ENCODE results near the gene RAB26.

RAB26 gene

GRCh38 chr16:2155091-2155950 lies 6.9 kb downstream of the RAB26 start, which contains the start of gene TRAF7 (continued):
- TF ChIP-seq ZNF600 (tag by site-specific recombination; IDR thresholded peaks at IDR 0.05) (no peak), PRDM2 (tag by site-specific recombination; IDR thresholded peaks at IDR 0.05; ENCODE audit: borderline replicate concordance) (no peak), ZNF202 (tag by site-specific recombination; IDR thresholded peaks at IDR 0.05; ENCODE audit: borderline replicate concordance) (no peak), ZNF664 (tag by site-specific recombination; IDR thresholded peaks at IDR 0.05) (no peak), ZNF544 (tag by site-specific recombination; IDR thresholded peaks at IDR 0.05) (no peak), ZNF792 (tag by site-specific recombination; IDR thresholded peaks at IDR 0.05) (no peak), GLI2 (tag by site-specific recombination; IDR thresholded peaks at IDR 0.05; ENCODE audit: borderline replicate concordance, low read depth) (no peak), ZNF433 (tag by site-specific recombination; IDR thresholded peaks at IDR 0.05; ENCODE audit: low read depth) (no peak), ZNF610 (tag by site-specific recombination; IDR thresholded peaks at IDR 0.05; ENCODE audit: borderline replicate concordance) (peak; percentile 25; the same call in 1 of the 2 replicates), ZNF521 (tag by site-specific recombination; IDR thresholded peaks at IDR 0.05) (no peak), ATF2 (tag by site-specific recombination; IDR thresholded peaks at IDR 0.05; ENCODE audit: low read depth) (no peak), PRDM6 (tag by site-specific recombination; IDR thresholded peaks at IDR 0.05) (no peak), ZNF169 (tag by site-specific recombination; IDR thresholded peaks at IDR 0.05) (no peak), ZFP37 (tag by site-specific recombination; IDR thresholded peaks at IDR 0.05) (peak; percentile 78), ZNF837 (tag by site-specific recombination; IDR thresholded peaks at IDR 0.05) (no peak), ZNF18 (tag by site-specific recombination; IDR thresholded peaks at IDR 0.05) (no peak), ZNF645 (tag by site-specific recombination; IDR thresholded peaks at IDR 0.05) (no peak), ZNF354C (tag by site-specific recombination; IDR thresholded peaks at IDR 0.05; ENCODE audit: borderline replicate concordance, low read depth) (no peak), ZNF624 (tag by site-specific recombination; IDR thresholded peaks at IDR 0.05) (no peak), ZNF830 (tag by site-specific recombination; IDR thresholded peaks at IDR 0.05; ENCODE audit: low read depth) (no peak), ZBTB11 (tag by site-specific recombination; conservative IDR thresholded peaks at IDR 0.05; ENCODE audit: low read depth) (peak; percentile 78), ZNF292 (tag by site-specific recombination; IDR thresholded peaks at IDR 0.05; ENCODE audit: borderline replicate concordance, low read depth) (no peak), MYNN (tag by site-specific recombination; IDR thresholded peaks at IDR 0.05; ENCODE audit: borderline replicate concordance) (no peak)

Measured in HEK293 (cell line).